Stomach smooth muscle (tissue), 2 donors: Measurements from ENCODE around the gene MGMT.

ENCODE experiments used
- H3K27ac ChIP-seq: one replicate; pipeline ENCODE4 v1.7.0; 2013; ENCODE audit warnings: mild to moderate bottlenecking, low read length, inconsistent platforms
- H3K27me3 ChIP-seq, 2 donors: one replicate each; pipeline ENCODE4 v1.7.0; 2013; ENCODE audit warnings: low read length in 2 of 2; ENCODE audit not compliant: insufficient read depth in 2 of 2, control insufficient read depth in 1 of 2
- H3K36me3 ChIP-seq, 2 donors: one replicate each; pipeline ENCODE4 v1.7.0; 2013; ENCODE audit warnings: low read length in 2 of 2; ENCODE audit not compliant: control insufficient read depth in 2 of 2, insufficient read depth in 2 of 2
- H3K4me1 ChIP-seq: one replicate; pipeline ENCODE4 v1.7.0; 2013; ENCODE audit warnings: low read length; ENCODE audit not compliant: control insufficient read depth, insufficient read depth
- H3K4me3 ChIP-seq, 2 donors: one replicate each; pipeline ENCODE4 v1.7.0; 2013; ENCODE audit warnings: low read length in 2 of 2
- H3K9ac ChIP-seq, 2 donors: one replicate each; pipeline ENCODE4 v1.7.0; 2013; ENCODE audit warnings: low read length in 2 of 2, mild to moderate bottlenecking in 1 of 2
- H3K9me3 ChIP-seq, 2 donors: one replicate each; pipeline ENCODE4 v1.7.0; 2013; ENCODE audit warnings: low read length in 2 of 2; ENCODE audit not compliant: control insufficient read depth in 2 of 2
- donor health status: healthy.
- donor health status: Pancreatic carcinoma.

The MGMT gene

GRCh38 chr10:129767751-129768150 is 300.7 kb downstream of the MGMT start:
- no peak overlapping the region for H3K4me3 ChIP-seq
- H3K9me3 ChIP-seq, result peaks cover 0 to 16% of the 10 kb centered on the region in 2 donors
- H3K27ac ChIP-seq, result no peak overlapping the region
- peaks cover 11% of the 10 kb centered on the region in 2 donors for H3K36me3 ChIP-seq
- no peaks in the 10 kb centered on the region for H3K4me1 ChIP-seq
- H3K9ac ChIP-seq, result no peak overlapping the region
- no peaks in the 10 kb centered on the region for H3K27me3 ChIP-seq

GRCh38 chr10:129768437-129769355 is 301.7 kb downstream of the MGMT start:
- Histone ChIP-seq H3K9me3 (peaks cover 0 to 16% of the 10 kb centered on the region in 2 donors), H3K4me1 (no peaks in the 10 kb centered on the region), H3K27ac (no peak overlapping the region), H3K9ac (no peak overlapping the region), H3K27me3 (no peaks in the 10 kb centered on the region), H3K36me3 (peaks cover 9 to 11% of the 10 kb centered on the region in 2 donors), H3K4me3 (no peak overlapping the region)

- Histone ChIP-seq H3K27ac (no peak overlapping the region), H3K27me3 (no peaks in the 10 kb centered on the region), H3K36me3 (peaks cover 9 to 11% of the 10 kb centered on the region in 2 donors), H3K9ac (no peak overlapping the region), H3K4me1 (no peaks in the 10 kb centered on the region), H3K4me3 (no peak overlapping the region), H3K9me3 (peaks cover 0 to 16% of the 10 kb centered on the region in 2 donors)
These were observed 302.5 kb downstream of the MGMT start for GRCh38 chr10:129769381-129770116.

GRCh38 chr10:129770286-129770685 is 303.2 kb downstream of the MGMT start:
- H3K9me3 ChIP-seq, result peaks cover 0 to 16% of the 10 kb centered on the region in 2 donors

GRCh38 chr10:129771024-129771423 is 304.0 kb downstream of the MGMT start:
- H3K27ac ChIP-seq, result no peak overlapping the region
- peaks cover 9 to 11% of the 10 kb centered on the region in 2 donors for H3K36me3 ChIP-seq
- no peaks in the 10 kb centered on the region for H3K4me1 ChIP-seq
- no peaks in the 10 kb centered on the region for H3K27me3 ChIP-seq
- H3K4me3 ChIP-seq, result no peak overlapping the region
- peaks cover 0 to 16% of the 10 kb centered on the region in 2 donors for H3K9me3 ChIP-seq
- no peak overlapping the region for H3K9ac ChIP-seq

More at GRCh38 chr10:129770286-129770685, 303.2 kb downstream of the MGMT start:
- Histone ChIP-seq H3K9ac (no peak overlapping the region), H3K36me3 (peaks cover 9 to 11% of the 10 kb centered on the region in 2 donors), H3K4me1 (no peaks in the 10 kb centered on the region), H3K27me3 (no peaks in the 10 kb centered on the region), H3K4me3 (no peak overlapping the region), H3K27ac (no peak overlapping the region)

- no peak overlapping the region for H3K27ac ChIP-seq
- no peaks in the 10 kb centered on the region for H3K4me1 ChIP-seq
- no peaks in the 10 kb centered on the region for H3K27me3 ChIP-seq
- H3K36me3 ChIP-seq, result peaks cover 7 to 11% of the 10 kb centered on the region in 2 donors
- H3K9ac ChIP-seq, result no peak overlapping the region
- H3K9me3 ChIP-seq, result peaks cover 2 to 16% of the 10 kb centered on the region in 2 donors
- no peak overlapping the region for H3K4me3 ChIP-seq
These were observed 304.5 kb downstream of the MGMT start for GRCh38 chr10:129771576-129771975.

GRCh38 chr10:129771991-129772431 is 305.0 kb downstream of the MGMT start:
- no peak overlapping the region for H3K4me3 ChIP-seq
- no peaks in the 10 kb centered on the region for H3K4me1 ChIP-seq
- H3K27me3 ChIP-seq, result no peaks in the 10 kb centered on the region
- peaks cover 3 to 17% of the 10 kb centered on the region in 2 donors for H3K9me3 ChIP-seq
- peaks cover 7 to 8% of the 10 kb centered on the region in 2 donors for H3K36me3 ChIP-seq
- H3K27ac ChIP-seq, result no peak overlapping the region
- H3K9ac ChIP-seq, result no peak overlapping the region

- Histone ChIP-seq H3K4me1 (no peaks in the 10 kb centered on the region), H3K27me3 (no peaks in the 10 kb centered on the region), H3K9me3 (peaks cover 3 to 22% of the 10 kb centered on the region in 2 donors), H3K9ac (no peak overlapping the region), H3K36me3 (peaks cover 7 to 8% of the 10 kb centered on the region in 2 donors), H3K4me3 (no peak overlapping the region), H3K27ac (no peak overlapping the region)
These were observed 305.7 kb downstream of the MGMT start for GRCh38 chr10:129772468-129773358.

GRCh38 chr10:129773359-129773990 is 306.4 kb downstream of the MGMT start:
- Histone ChIP-seq H3K4me1 (no peaks in the 10 kb centered on the region), H3K4me3 (no peak overlapping the region), H3K9ac (no peak overlapping the region), H3K27ac (no peak overlapping the region), H3K27me3 (no peaks in the 10 kb centered on the region), H3K36me3 (peaks cover 5% of the 10 kb centered on the region in 2 donors), H3K9me3 (peaks cover 3 to 22% of the 10 kb centered on the region in 2 donors)
